GM21619 (cell line): ENCODE data around the gene MAPK12.

Experiments used
- ATAC-seq: cut with Tn5 transposase; IDR thresholded peaks from one replicate; pipeline ENCODE4 v1.9.1; 2021; ENCODE audit not compliant: unreplicated experiment

Gene MAPK12

DNA sequence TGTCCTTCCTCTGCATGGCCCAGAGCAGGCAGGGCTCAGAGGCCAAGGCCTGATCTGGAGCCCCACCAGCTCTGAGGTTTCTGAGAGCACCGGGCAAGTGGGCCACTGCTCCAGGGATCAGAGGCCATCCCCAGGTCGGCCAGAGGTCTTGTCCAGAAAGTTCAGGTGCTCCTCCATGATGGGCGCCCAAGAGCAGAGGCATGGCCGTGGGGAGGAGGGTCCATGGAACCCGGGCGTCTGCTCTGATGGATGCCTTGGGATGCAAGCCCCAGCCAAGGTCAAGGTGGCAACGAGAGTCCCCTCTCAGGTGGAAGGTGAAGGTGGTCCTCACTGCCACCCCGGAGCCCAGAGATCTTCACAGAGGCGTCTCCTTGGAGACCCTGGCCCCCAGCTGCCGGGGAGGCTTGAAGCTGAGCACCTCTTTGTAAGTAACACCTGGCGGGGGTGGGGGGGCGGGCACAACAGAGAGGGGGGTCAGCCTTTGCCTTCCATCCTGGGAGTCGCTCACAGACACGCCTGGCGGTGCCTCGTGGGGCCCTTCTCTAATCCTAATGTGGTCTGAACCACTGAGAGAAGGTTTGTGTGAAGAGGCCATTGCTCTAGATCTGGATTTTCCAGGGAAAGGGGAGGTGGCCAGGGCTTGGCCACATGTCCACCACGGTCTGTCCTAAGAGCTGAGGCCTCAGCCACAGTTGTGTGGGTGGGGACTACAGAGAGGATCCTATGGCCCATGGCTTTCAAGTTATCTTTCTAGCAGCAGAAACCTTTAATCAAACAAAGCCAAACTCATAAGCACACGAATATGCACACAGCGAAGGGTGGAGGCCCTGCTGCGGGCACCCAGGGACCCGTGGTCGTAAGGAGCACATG, 8.2 kb downstream of the MAPK12 start:
- ATAC-seq = no peak

DNA sequence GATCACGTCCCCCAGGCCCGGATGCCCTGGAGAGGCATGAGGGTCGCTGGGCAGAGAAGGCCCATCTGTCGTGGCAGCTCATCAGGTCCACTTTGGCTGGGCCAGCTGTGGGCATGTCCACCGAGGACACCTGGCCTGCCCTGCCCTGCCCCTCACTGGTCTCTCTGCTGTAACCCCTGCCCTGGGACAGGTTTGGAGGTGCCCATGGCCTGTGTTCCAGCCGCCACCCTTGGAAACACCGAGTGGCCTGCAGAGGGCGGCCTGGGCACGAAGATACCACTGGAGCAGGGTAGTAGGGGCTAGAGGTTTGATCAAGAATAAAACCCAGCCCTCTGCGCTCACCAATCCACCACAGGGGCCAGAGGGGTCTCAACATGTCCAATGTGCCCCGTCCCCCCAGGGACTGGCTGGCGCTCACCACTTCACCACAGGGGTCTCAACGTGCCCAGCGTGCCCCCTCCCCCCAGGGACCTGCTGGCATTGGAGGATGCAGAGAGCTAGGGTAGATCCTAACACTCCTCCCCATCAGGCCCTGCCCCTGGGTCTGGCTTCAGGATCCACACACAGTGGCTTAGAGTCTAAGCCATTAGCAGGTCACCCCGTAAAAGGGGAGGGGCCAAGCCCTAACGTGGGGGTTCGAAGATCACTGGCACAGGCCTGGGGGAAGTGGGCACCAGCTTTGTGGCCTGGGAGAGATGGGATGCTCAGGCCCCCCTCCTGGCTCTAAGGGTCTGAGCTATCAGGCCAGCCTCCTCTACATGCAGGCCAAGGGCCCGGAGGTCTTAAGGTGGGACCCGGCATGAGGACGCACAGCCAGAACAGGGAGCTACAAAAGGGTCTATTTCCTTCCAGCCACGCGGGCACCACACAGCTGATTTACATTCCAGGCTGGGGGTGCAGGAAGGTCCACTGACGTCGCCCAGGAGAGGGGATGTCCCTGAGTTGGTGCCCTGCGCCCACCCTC, 9.1 kb downstream of the MAPK12 start:
- ATAC-seq = no peak

DNA sequence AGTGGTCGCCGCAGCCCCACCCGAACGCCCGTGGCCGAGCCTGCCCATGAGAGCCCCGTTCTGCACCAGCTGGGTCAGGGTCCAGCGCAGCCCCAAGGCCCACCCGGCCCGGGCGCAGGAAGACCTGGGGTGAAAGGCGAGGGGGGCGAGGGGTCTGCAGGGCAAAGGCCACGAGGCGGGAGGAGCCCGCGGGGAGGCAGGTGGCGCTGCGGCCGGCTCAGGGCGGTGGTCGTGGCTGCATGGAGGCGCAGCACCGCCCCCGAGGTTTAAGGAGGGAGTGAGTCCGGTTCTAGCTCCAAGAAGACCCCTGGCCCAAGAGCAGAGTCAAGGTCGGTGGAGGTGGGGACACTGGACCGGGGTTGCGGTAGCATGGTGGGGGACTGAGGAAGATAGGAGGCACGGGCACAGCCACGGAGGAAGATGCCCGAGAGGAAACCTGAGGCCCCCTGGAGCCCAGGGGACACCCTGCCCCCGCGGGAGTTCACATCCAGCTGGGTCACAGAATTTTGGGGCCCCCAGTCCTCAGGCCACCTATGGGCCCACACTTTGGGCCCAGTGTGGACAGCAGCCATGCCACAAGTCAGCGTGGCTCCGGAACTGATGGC, 9.9 kb downstream of the MAPK12 start:
- no peak for ATAC-seq

DNA sequence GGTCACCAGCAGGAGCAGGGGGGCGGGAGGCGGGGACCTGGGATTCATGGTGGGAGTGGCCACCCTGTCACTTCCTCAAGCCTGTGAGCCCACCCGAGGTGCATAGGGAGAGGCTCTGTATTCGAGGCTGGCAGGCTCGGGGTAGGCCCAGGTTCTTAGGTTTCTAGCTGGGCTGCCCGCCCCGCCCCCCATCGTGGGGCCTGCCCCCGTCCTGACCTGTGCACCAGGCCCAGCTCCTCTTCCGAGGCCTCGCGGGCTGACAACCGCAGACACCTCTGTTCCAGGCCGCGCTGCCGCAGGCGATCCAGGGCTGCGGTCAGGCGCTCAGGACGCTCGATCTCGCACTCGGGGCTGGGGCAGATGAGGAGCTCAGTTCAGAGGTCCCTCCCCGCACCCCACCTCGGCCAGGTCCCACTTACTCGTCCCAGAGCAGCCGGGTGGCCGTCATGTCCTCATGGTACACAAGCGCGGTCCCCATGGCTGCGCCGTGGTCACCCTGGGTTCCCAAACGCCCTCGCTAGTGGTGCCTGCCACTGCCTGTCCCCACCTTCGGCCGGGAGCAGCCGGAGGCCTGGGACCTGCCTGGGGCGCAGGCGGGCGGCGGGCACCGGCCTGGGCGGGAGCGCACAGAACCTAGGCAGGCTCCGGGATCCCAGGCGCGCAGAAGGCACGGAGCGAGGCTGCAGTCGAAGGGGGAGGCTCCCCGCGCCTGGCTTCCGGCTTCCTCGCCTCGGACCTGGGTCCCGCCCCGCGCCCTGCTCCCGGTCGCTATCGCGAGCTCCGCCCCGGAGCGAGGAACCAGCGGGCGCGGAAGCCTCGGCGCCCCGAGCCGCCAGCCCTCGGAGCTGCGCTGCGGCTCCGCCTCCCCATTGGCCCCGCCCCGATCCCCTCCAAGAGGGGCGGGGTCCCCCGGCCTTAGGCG, 10.7 kb downstream of the MAPK12 start, which contains the start of gene HDAC10:
HDAC10 (minus strand) TSS at position 711 of the 922 bp plus-strand sequence; CDS start at position 478, 233 bp downstream.
- ATAC-seq = peak; percentile 48

DNA sequence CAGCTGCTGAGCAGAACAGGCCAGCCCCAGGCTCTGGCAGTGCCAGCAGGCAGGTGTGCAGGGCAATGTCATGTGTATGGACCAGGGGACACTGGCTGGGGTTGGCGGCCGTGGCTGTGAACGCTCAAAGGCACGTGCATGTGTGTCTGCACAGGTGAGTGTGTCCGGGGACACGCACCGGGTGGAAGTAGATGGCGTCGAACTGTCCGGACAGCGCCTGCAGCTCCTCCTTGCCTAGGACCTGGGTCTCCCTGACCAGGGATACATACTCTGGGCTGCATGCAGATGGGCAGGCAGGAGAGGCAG, 11.3 kb downstream of the MAPK12 start:
- no peak for ATAC-seq

DNA sequence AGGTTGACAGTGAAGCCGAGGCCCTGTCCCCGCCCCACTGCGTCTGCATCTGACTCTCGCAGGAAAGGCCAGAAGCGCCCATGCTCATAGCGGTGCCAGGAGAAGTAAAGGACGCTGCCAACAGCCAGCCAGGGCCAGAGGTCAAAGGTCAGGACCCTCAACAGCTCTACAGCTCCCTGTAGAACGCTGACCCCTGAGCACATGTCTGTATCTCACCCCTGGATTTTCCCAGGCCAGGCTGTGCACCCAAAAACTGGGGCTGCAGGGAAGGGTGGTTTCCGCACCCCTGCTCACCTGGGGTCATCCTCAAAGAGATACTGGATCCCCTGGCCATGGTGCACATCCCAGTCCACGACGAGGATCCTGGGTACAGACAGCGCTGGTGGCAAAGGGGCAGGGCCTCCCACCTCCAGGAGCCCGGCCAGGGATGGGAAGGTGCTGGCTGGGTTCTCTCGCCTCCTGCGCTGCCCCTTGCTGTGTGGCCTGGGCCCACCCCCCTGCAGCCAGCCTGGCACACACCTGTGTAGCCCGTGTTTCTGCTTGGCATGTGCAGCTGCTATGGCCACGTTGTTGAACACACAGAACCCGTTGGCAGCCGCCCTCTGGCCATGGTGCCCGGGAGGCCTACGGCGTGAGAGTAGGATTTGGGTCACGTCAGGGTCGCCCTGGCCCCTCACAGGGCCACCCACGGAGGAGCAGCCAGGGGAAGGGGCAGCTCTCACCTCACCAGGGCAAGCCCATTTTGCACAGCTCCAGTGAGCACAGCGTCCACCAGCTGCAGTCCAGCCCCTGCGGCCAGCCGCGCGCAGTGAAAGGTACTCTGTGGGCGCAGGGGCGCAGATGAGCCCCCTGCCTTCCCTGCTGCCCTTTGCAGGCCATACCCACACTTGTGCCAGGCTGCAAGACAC, 11.9 kb downstream of the MAPK12 start:
- no peak for ATAC-seq

DNA sequence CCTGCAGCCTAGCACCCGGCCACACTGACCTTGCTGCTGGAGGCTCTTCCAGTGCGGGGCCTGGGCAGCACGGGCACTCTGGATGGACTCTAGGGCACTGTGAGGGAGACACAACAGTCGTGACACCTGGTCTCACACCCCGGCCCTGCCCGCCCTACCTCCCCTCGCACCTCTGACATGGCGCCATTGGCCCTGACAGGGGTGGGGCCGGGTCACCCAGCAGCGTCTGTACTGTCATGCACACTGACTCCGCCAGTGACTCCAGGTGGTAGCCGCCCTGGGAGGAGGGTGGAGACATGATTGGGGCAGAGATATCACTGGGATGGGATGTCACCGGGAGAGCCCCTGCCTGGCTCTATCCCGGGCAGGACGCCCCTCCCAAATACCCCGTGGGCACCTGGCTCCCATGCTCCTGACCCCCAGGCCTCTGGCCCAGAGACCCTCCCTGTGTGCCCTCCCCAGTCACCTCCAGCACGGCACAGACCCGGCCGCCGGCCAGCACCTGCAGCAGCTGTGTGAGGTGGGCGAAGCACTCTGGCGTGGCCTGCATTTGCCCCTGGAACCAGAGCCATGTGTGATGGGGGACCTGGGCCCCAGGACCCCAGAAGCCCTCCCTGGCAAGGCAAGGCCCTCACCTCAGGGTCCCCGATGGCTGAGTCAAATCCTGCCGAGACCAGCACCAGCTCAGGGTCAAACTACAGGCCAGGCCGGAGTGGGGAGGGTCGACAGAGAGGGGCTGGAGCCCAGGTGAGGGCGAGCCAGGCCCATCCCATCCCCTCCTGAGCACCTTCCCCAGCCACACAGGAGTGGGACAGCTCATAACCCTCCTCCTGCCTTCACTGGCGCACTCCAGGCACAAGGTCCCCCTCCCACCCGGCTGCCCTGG, 13.0 kb downstream of the MAPK12 start:
- ATAC-seq = no peak

DNA sequence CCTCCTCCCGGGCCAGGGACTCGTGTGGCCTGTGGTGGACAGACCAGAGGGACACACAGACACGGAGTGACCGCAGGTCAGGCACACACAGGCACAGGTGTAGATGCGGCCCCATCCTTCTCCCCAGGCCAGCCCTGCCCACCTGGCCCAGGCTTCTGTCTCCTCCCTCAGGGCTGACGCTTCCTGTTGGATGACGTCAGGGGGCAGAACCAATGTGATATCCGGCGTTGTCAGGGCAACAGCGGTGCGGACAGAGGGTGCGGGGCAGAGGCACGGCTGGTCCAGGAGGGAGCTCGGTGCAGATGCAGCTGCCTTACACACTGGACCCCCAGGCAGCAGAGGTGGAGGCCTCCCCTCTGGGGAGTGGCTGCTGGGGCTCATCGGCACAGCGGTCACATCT, 13.7 kb downstream of the MAPK12 start:
- no peak for ATAC-seq

DNA sequence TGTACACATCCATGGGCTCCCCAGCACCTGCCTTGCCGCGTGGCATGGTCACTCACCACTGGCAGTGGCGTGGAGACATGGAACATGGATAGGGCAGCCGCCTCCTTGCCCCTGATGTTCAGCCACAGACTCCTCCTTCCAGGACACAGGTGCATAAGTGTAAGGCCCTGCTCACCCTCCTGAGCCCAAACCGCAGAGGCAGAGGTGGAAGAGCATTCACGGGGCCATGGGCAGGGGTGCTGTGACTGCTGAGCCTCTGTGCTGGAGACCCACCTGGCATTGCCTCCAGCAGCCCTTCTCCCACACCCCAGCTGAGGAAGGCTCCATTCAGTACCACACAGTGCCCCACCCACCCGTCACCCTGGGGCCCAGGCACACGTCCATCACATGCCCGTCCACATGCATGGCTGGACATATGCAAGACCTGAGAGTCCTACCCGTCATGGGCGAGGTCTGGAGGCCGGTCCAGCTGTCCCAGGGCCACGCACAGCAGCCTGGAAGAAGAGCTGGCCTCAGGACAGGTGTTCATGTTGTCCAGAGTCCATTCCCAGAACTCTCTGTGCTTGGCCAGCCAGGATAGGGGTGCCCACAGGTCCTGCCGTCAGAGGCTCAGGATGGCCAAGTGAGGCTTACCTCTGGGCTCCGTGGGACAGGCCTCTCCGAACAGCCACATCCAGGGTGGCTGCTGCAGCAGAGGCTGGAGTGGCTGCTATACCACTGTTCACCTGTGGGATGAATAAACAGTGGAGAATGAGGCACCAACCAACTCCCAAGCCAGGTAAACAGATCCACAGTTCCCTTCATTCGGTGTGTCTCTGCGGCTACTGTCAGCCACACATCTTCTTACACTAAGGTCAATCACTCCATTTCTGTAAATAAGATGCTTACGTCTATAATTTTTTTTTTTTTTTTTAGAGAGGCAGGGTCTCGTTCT, 15.0 kb downstream of the MAPK12 start:
- ATAC-seq = no peak

DNA sequence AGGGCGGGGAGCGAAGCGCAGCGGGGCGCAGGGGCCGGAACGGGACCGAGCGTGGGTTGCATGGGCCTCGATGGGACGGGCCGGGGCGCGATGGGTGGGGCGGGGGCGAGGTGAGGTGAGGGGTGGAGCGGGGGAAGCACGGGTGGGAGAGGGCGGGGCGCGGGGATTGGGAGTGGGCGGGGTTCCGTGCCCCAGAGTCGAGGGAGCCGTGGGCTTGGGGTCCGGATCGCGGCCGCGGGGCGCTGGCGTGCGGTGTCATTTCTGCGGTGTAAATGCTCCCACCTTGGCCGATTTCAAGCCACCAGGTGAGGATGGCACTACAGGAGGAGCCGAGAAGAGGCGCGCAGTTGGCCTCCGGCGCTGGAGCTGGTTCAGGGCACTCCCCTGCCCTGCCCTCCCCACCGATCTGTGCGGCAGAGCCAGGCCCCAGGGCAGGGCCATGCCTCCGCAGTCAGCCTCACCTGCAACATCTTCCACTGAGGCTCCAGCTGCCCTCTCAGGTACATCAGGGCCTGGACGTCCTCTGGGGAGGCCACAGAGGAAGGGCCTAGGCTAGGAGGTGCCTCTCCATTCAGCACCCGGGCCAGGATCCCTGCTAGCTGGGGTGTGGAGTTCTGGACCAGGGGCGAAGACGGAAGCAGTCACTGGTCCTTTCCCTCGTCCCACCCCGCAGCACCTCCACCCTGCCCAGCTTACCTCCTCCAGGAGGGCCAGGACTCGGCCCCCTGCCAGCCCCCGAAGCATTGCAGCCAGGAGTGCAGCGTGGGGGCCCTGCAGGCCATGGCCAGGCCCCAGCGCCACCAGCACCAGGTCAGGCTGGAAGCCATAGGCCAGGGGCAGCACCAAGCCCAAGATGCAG, 16.0 kb downstream of the MAPK12 start:
- ATAC-seq = peak; percentile 2

DNA sequence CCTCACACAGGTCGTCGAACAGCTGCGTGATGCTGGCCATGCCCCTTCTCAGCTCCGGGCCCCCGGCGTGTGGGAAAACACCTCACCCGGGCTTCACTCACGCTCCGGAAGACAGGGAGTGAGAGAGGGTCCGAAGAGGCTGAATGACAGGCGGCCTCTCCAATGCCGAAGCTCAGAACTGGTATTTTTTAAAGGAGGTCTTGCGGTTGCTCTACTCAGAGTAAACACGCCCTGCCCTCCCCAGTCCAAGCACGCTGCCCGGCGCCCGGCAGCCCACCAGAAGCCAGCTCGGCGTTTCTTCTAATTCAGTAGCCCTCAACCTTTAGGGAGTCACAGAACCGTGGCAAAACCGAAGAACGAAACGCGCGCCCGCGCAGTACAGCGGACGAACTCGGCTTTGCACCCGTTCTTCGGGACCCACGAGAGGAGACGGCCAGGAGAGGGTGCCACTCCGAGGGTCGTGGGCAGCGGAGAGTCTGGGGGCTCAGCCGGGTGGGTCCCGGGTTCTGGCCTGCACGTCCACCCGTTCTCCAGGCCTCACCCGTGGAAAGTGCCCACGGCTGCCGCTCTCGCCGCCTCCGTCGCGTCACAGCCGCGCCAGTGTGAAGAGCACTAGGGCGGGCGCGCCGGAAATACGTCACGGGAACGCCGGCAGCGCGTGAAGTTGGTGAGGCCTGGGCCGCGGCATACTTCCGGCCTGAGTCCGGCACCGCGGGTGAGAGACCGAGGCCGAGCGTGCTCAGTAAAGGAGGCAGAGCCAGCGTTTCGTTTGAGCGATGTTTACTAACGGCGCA, 16.9 kb downstream of the MAPK12 start, which contains the start of gene TUBGCP6:
TUBGCP6 (minus strand) TSS at position 604 of the 794 bp plus-strand sequence; CDS start at position 40, 564 bp downstream.
- peak; percentile 58 for ATAC-seq

DNA sequence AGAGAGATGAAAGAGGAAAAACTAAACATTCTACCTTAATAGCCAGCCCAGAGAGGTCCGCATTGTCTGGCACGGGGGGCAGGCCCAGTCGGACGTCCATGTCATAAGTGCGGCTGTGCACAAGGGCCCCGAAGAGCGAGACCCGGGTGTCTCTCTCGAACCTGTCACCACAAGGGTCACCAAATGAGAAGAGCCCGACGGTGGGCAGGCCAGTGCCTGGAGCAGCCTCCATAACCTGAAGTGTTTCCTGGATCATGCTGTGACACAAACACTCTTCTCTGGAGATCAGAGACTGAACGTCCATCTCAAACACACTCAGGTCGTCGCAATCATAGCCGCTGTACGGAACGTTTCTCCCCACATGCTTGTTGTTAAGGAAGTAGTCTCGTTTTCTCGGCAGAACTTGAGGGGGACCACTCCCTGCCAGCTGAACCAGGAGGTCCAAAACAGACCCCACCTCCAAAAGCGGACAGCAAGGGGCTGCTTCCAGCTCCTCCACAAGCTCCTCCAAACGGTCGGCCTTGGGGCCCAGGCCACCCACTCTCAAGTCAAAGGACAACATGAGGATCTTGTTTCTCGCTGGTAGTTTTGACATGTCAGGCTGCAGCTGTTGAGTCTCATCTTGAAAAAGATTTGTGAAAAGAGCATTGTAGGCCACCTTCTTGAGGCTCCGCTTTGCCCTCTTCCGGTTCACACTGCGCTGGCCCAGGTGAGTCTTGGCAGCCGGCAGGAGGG, 17.6 kb downstream of the MAPK12 start:
- ATAC-seq = no peak

DNA sequence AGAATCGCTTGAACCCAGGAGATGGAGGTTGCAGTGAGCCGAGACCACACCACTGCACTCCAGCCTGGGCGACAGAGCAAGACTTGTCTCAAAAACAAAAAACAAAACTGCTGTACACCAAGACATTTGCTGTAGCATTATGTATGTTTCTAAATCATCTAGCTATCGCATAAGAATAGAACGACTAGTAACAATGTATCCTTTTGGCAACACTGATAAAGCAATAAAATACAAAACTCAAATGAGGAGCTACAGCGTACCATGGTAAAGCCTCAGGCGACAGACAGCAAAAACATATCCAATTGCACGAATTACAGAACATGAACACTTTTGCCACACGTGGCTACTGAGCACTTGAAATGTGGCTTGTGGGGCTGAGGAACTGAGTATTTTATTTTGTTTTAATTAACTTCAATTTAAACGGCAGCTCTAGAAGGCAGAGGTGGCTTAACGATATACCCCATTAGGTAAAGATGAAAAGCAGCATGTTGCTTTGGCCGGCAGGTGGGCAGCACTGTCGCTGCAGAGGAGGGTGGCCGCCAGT, 19.0 kb downstream of the MAPK12 start:
- no peak for ATAC-seq

DNA sequence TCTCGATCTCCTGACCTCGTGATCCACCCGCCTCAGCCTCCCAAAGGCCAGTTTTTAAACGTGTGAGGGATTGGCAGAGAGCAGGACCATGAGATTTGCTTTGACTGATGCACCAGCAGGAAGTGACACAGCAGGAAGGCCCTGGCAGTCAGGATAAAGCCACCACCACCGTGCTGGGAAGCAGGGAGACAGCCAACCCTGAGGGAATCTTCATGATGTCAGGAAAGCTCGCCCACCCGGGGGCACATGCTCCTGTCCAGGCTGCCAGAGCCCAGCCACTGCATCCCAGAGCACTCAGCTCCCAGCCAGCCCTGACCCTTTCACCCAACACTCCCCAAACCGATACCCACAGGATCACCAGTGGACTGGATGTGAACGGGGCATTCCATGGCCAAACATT, 22.7 kb downstream of the MAPK12 start:
- no peak for ATAC-seq
